Stimulated activated CD4-positive, alpha-beta T cell treated with anti-CD3 and anti-CD28 coated beads, TNF-alpha, amount 100 ng/mL, for 24 hours (primary cell): Measurements from ENCODE around the gene MST1.
"Not testable (repeated sequence)": the region's sequence is repeated elsewhere in the genome, so short reads cannot be mapped to it uniquely, and the experiment has no call there.

Experiments
- DNase-seq, 3 experiments: peaks; one replicate each; pipeline ENCODE4 v3.0.0-alpha.2; 2020; ENCODE audit warnings: low read depth in 3 of 3

The MST1 gene

DNA sequence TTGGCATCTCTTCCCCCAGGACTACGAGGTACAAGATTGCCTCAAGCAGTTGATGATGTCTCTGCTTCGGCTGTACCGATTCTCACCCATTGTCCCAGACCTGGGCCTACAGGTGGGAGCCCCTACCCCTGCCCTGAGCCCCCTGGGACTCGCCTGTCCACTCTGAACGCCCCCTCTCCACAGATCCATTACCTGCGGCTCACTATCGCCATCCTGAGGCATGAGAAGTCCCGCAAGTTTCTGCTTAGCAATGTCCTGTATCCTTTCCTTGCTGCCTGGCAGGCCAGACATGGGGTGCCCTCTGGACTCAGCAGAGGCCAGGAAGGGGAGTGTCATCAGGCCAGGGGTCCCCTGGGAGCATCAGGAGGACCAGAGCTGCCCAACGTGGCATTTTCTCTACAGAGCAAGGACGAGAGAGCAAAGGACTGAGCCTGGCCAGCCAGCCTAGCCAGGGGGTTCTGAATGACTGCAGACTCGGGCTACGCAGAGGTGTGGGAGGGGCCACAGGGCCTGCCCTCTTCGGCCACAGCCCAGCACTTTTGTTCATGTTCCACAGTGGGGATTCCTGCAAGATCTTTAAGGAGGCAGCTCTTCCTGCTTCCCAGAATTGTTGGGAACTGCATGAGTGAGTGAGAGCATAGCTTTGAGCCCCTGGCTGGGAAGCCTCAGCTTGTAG, 11.3 kb upstream of the MST1 start:
- no peak for DNase-seq

DNA sequence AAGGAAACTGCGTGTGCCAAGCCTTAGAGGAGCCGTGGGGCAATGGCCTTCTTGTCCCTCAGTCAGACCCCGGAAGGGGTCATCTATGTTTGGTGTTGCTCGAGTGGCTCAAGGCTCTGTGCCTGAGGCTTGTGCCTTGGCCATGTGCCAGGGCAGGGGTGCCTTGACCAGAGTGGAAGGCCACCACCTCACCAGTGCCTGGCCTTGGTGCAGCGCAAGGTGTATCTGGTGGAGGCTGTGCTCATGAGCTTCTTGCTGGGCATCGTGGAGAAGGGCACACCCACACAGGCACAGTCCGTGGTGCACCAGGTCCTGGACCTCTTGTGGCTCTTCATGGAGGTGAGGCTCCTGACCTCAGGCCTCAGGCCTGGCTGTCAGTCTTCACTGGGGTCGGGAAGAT, 10.7 kb upstream of the MST1 start:
- DNase-seq = no peak

DNA sequence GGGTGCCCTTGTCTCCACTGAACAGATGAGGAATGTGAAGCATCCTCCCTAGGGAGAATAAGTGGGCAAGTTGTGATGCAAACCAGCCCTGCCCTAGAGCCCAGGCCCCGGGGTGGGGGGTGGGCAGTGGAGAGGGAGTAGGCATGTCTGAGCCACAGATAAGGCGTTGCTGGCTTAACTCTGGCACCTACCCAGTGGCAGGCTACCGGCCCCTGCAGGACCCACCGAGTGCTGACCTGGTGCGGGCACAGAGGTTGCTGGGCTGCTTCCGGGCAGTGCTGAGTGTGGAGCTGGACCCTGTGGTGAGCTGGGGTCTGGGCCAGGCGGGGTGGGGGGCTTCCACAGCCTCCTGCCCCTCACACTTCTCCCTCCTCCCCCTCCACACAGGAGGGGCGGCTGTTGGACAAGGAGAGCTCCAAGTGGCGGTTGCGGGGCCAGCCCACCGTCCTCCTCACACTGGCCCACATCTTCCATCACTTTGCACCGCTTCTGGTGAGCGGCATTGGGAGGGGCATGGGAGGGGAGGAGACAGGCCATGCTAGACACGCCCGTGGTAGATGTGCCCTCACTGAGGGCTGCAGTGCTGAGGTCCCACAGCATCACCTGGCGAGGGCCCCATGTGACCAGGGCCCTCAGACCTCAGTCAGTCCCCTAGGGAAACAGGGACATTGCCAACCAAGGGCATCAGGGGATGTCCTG, 10.2 kb upstream of the MST1 start:
- DNase-seq = no peak

DNA sequence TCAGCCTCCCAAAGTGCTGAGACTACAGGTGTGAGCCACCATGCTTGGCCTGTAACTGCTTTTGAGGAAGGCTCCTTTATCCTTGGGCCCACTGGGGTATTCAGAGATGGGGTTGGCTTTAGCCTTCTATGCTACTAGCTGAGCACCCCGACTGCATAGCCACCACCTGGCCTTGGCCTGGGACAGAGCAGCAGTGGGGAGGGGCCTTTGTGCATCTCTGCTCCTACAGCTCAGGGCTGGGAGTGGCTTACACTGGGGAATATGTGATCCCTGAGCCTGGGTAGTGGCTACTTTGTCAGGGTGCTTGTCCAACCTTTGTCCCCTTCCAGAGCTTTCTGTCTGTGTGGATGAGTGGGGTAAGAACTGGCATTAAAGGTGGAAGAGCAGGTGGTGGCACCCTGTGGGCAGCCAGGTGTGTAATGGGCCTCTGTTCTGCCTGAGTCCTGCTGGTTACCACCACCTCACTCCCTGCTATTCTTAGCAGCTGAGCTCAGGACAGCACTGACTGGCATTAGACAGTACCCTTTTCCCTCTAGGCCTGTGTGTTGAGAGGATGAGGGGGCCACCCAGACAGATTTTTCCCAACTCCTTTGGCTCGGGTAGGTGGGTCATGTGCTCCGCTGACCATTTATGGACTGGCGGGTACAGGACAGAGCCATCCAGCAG, 6.2 kb upstream of the MST1 start:
- not testable (repeated sequence) for DNase-seq

DNA sequence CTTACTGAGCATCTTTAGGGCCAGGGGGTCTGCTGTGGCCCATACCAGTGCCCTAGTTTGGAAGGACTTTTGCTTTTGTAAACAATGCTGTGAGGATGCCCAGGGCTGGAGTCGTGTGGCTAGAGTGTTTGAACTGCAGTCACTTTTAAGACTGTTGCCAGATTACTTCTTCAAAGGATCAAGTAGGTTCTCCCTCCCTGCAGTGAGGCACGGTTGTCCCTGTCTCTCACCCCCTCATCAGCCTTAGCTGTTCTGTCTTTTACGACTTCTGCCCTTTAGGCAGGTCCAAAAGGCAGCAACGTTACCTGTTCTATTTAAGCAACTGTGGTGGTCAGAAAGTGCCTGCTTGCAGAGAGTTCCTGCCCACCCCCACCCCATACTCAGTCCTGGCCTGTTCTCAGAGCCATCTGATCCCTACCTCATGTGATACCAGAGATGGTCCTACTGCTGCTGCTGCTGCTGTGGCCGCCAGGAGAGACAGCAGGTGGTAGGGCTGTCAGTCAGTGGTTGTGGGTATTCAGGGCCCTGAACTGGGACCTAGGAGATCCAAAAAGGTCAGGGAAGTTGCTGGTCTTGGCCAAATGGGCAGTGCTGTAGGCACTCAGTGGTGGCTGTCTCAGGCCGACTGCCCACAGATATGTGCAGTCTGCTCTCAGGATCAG, 5.3 kb upstream of the MST1 start:
- DNase-seq = not testable (repeated sequence)

DNA sequence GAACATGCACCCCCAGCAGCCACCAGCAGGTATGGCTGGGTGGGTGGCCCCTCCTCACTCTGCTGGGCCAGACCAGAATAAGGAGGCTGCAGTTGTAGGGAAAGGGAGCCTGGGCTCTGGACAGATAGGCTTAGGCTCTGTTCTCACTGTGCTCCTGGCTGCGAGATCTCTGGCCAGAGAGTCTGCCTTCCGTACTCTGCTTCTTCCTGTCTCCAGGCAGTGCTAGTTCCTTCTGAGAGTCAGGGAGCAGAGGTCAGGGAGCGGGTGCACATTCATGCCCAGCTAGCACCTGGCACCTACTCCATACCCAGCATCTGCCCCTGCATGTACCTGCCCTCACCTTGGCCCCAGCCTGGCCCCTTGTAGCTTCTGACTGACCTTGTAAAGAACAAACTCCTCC, 2.2 kb upstream of the MST1 start:
- not testable (repeated sequence) for DNase-seq

DNA sequence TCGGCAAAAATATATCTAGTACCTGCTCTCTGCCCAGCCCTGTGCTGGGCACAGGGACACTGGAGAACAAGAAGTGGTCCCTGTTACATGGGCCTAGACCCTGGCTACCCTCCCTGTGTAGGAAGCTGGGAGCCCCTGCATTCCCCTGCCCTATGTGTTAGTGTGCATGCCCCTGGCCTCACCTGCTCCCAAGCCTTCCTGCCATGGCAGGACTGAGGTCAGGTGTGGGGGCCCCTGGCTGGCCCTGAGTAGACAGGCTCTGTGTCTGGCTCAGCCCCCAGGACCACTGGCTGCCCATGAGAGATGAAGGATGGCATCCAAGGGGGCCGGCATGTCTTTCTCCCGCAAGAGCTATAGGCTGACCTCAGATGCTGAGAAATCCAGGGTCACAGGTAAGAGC, 1.6 kb upstream of the MST1 start:
- DNase-seq = not testable (repeated sequence)

DNA sequence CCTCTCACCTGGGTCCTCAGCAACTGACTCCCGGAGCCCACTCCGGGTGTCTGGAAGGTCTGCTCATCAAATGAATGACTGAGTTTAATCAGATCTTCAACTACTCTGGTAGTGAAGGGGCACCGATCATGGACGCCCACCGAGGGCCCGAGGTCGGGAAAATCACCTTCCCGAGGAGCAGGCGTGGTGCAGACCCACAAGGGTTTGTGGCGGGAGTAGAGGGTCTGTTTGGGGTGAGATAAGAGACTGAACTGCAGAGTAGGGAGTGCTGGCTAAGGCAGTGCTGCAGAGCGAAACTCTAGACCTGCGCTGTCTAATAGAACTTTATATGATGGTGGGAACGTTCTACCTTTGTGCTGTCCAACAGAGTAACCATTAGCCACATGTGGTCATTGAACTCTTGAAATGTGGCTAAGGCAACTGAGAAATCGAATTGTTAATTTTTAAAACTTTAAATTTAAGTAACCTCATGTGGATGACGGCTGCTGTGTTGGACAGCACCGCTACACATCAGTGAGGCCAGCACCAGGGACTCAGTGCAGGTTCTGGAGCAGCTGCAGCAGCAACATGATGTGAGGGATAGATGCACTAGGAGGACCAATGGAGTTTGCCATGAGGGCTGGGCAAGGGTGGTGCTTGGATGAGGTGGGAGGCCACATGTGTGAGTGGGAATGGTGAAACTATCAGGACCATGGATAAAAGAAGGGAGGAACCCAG, 792 bp upstream of the MST1 start:
- DNase-seq = not testable (repeated sequence)

DNA sequence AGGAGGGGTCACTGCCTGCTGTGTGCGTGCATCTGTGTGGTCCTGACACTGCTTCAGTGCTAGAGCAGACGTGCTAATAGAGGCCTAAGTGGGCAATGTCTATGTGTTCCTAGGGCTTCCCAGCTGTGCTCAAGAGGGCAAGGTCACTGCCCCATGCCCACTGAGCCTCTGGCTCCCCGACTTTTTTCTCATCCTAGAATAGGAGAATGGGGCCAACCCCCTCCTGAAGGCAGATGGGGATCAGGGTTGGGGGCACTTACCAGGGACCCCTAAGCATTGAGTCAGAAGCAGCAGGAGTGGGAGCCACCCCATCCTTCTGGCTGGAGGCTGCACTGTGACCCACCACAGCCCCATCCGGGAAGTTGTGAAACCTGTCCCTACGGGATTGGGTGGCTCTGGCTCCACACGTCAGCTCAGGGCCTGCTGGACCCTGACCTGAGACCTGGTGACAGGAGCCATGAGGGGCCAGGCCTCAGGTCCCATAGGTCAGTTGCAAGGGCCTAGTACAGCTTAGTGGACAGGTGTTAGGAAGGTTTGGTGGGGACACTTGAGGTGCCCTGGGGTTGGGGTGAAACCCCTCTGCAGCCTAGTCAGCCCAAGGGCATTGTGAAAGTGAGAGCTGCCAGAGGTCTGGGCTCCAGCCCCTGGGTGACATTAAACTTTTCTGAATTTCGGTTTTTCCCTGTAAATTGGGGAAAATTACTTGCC, 782 bp downstream of the MST1 start:
- DNase-seq = not testable (repeated sequence)

DNA sequence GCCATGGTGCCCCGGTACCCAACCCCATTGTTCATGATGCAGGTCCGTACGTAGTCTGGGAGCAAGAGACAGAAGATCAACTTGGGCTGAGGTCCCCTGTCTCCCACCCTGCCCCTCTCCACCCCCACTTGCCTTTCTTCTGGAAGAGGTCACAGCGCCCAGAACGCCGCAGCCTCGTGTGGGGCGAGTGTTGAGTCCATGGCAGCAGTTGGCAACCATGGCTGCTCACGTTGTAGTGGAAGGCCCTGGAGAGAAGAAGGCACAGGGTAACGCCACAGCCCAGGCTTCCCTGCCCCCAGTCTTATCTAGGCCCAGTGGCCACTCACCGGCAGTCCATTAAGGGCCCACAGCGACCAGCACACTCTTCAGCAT, 1.9 kb downstream of the MST1 start:
- not testable (repeated sequence) for DNase-seq

DNA sequence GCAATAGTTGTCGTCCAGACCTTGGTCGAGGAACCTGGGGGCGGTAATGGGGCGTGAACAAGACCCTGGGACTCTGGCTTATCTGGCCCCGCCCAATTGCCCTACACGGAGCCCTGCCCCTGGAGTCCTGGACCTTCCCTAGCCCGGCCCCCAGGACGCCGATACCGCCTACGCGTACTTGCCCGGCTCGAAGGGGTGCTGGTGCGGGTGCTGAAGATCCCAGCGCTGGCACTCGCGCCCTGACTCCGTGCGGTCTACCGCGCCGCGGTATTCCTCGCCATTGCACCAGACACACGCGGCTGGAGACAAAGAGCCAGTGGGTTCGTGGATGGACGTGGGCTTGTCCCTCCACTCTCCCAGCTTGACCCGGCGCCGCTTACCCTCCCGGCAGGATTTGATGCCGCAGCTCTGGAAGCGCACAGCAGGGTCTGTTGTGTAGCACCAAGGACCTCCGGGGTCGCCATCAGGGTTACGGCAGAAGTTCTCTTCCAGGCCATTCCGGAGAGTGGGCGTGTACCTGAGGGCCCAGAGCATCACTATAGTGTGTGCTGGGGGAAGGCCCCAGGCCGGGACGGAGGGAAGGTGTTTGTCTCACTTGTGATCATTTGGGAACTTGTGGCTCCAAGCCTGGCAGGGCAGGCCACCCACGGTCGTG, 2.4 kb downstream of the MST1 start:
- peak in 1 of 3 experiments; percentile 61 for DNase-seq

DNA sequence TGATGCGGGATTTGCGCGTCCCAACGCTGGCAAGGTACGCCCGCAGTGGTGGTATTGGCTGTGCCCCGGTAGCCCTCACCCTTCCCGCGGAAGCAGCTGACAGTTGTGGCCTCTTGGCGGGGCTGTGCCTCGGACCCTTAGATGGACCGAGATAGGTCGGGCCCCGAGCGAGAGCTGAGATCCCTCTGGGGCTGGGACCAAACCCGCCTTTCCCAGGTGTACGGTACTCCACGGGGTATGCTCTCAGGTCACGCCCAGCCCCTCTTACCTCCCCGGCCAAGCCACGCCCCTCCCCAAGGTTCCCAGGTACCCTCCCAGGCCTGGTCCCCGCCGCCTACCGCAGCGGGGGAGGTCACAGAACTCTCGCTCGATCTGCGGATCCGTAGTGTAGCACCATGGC, 2.9 kb downstream of the MST1 start:
- DNase-seq = not testable (repeated sequence)

DNA sequence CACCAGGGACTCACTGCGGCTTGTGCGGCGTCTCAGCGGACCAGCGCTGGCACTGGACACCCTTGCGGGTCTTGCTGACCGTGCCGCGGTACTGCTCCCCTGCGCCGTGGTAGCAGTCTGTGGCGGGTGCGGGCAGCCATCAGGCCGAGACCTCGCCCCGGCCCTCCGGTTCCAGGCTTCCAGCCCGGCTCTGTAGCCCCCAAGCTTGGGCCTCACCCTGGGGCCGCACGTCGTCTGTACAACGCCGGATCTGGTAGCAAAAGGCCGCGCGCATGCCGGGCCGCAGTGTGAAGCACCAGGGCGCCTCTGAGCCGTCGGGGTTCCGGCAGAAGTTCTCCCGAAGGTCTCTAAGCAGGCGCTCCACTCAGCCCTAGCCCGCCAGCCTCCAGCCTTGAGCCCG, 3.4 kb downstream of the MST1 start:
- peak in 1 of 3 experiments; percentile 16 for DNase-seq

DNA sequence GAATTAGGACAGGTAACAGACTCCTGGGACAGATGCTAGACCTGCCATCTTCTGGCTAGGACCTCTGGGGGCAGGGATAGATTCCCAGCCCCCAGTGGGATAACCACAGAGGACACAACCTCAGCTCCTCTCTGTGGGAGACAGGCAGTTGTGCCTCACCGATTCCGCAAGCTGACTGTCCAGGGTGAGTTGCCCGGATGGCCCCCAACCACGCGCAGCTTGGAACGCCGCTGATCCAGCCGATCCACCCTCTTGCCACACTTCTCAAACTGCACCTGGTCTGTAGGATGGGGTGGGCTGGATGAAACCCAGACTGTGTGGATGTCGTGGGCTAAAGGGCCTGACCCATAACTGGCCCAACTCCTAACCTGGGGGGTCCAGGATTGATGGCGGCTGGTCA, 4.2 kb downstream of the MST1 start:
- not testable (repeated sequence) for DNase-seq

DNA sequence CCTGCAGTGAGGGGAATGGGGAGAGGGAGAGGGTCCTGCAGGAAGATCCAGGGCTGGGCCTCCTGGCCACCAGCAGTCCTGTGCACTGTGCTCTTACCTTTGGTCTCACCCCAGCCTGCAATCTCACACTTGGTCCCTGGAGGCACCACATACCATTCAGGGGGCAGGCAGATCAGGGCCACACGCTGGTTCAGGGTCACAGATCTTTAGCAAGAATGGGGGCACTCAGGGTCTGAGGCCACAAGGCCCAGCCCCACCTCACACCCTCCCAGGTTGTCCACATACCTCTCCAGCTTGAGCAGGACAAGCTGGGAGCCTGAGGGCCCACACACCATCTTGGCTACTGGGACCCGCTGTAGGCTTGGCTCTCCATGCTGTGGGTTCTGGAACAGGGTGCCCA, 4.8 kb downstream of the MST1 start:
- DNase-seq = not testable (repeated sequence)

DNA sequence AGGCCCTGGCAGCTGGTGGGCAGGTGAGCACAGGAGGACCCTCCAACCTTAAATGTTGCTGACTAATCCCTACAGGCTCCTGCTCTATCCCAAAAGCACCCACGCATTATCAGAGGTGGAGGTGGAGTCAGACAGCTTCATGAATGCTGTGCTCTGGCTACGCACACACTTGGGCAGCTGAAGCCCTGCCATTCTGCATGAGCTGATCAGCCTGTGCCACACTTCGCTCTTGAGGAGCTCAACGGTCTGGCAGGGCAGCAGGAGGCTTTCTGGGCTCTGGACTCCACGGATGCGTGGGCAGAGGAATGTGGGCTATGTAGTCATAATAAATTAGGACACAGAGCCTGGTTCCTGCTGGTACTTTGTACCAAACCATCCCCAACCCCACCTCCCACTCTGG, 6.1 kb downstream of the MST1 start:
- DNase-seq = no peak

DNA sequence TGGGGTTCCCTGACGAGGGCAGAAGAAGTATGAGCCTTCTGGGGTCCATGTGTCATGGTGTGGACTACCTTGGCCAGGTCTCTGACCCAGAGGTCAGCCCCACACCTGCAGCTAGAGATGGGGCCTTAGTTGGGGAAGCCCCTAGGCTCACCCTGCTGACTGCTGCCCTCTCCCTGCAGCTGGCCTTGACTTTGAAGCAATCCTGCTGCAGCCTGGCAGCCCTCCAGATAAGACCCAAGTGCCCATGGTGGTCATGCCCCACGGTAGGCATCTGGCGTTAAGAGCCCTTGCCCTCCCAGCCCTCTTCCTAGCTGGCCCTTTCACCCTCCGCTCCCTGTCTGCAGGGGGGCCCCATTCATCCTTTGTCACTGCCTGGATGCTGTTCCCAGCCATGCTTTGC, 7.7 kb downstream of the MST1 start:
- no peak for DNase-seq

DNA sequence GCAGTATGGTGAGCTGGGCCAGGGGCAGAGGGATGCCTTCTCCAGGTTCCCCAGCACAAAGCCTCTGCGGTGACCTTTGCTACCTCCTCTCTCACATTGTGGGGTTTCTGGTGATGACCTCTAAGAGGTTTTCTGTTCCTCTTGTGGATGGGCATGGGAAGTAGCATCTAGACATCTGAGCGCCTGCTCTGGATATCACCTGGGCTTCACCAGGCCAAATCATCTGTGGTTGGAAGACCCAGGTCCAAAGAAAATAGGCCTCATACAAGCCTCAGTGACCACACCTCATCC, 8.1 kb downstream of the MST1 start:
- DNase-seq = no peak

DNA sequence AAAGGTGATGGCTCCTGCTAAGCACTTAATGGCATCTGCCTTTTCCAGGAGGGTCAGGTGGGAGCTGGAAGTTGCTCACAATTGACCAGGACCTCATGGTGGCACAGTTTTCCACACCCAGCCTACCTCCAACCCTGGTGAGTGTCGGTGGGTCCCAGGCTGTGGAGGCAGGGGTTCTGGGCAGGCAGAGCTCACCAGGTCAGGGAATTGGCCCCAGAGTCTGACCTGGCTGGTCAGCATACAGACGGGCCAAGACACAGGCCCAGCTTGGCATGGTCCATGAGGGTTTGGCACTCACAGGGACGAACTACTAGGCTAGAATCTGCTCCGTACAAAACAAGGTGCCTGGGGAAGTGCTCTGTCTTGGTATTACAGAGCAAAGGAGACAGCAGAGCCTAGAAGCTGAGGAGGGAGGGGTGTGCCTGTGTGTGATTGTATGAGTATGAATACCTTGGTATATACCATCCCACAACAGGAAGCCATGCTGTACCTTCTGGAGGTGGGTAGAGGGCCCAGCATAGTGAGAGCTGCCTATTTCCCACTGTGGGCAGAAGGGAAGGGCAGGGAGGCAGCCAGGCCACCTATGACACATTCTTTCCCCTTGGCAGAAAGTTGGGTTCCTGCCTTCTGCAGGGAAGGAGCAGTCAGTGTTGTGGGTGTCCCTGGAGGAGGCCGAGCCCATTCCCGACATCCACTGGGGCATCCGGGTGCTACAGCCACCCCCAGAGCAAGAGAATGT, 8.6 kb downstream of the MST1 start:
- no peak for DNase-seq

DNA sequence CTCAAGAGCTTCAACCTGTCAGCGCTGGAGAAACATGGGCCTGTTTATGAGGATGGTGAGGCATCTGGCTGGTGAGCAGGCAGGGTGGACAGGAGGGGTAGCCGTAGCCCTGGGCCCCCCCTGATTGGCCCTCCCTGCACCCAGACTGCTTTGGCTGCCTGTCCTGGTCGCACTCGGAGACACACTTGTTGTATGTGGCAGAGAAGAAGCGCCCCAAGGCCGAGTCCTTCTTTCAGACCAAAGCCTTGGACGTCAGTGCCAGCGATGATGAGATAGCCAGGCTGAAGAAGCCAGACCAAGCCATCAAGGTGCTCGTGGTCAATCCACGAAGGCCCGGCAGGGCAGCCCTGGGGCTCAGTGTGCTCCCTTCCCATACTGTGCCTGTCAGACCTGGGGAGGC, 13.4 kb downstream of the MST1 start:
- no peak for DNase-seq
